Activated T-helper 17 cell treated with anti-CD3 and anti-CD28 coated beads, Interleukin-2, amount 50 U/mL, for 72 hours (primary cell): ENCODE data around the gene TUT4. TPM values are rescaled to one million over a fixed set of nuclear protein-coding genes. Genes with fewer than 3 reads are reported as not detected.
A peak's percentile ranks its signal among the peaks of the same experiment; 100 is the strongest.

Source experiments
- ATAC-seq: fragments of 150-1000 bp; cut with Tn5 transposase; replicated peaks from 2 replicates; pipeline ENCODE4 v1.10.0; 2021; ENCODE audit warnings: mild to moderate bottlenecking, moderate library complexity
- H3K27ac Mint-ChIP-seq: one replicate; pipeline ENCODE4 v1.8.0; 2022; ENCODE audit warnings: mixed read lengths
- H3K27me3 Mint-ChIP-seq: one replicate; pipeline ENCODE4 v1.8.0; 2022; ENCODE audit warnings: mixed read lengths
- H3K36me3 Mint-ChIP-seq: one replicate; pipeline ENCODE4 v1.8.0; 2022; ENCODE audit warnings: low read depth, mild to moderate bottlenecking, mixed read lengths
- H3K4me1 Mint-ChIP-seq: one replicate; pipeline ENCODE4 v1.8.0; 2022; ENCODE audit warnings: mixed read lengths
- H3K4me3 Mint-ChIP-seq: one replicate; pipeline ENCODE4 v1.8.0; 2022; ENCODE audit warnings: mild to moderate bottlenecking, mixed read lengths
- H3K9me3 Mint-ChIP-seq: one replicate; pipeline ENCODE4 v1.8.0; 2022; ENCODE audit warnings: mixed read lengths
- total RNA-seq, 2 donors: library from RNA; stranded (reverse); gene quantifications; one replicate each; pipeline ENCODE4 v1.2.3, GENCODE V29; 2022

Gene TUT4
- total RNA-seq, 2 donors from 2014 or later: 66.6 to 111 TPM

GRCh38 chr1:52532731-52533327 is 20.1 kb downstream of the TUT4 start:
- no peak overlapping the region for H3K27ac Mint-ChIP-seq
- ATAC-seq: no peak
- peaks cover 17% of the 10 kb centered on the region for H3K4me1 Mint-ChIP-seq
- no peaks in the 10 kb centered on the region for H3K27me3 Mint-ChIP-seq
- H3K4me3 Mint-ChIP-seq: no peak overlapping the region
- H3K36me3 Mint-ChIP-seq: peaks cover 18% of the 10 kb centered on the region
- no peaks in the 10 kb centered on the region for H3K9me3 Mint-ChIP-seq

- H3K27ac Mint-ChIP-seq: no peak overlapping the region
- no peaks in the 10 kb centered on the region for H3K27me3 Mint-ChIP-seq
Measured at GRCh38 chr1:52532247-52532646, 20.6 kb downstream of the TUT4 start.

GRCh38 chr1:52531249-52531872 is 21.5 kb downstream of the TUT4 start:
- no peak overlapping the region for H3K4me3 Mint-ChIP-seq
- H3K27me3 Mint-ChIP-seq: no peaks in the 10 kb centered on the region
- H3K9me3 Mint-ChIP-seq: no peaks in the 10 kb centered on the region
- ATAC-seq: no peak
- peaks cover 32% of the 10 kb centered on the region for H3K36me3 Mint-ChIP-seq
- H3K4me1 Mint-ChIP-seq: peaks cover 17% of the 10 kb centered on the region
- H3K27ac Mint-ChIP-seq: no peak overlapping the region

More at GRCh38 chr1:52532247-52532646, 20.6 kb downstream of the TUT4 start:
- Mint-ChIP-seq H3K4me3 (no peak overlapping the region), H3K4me1 (peaks cover 17% of the 10 kb centered on the region), H3K9me3 (no peaks in the 10 kb centered on the region), H3K36me3 (peaks cover 23% of the 10 kb centered on the region)
- ATAC-seq: no peak

- peaks cover 39% of the 10 kb centered on the region for H3K36me3 Mint-ChIP-seq
- H3K4me1 Mint-ChIP-seq: peaks cover 17% of the 10 kb centered on the region
- no peaks in the 10 kb centered on the region for H3K27me3 Mint-ChIP-seq
- no peak overlapping the region for H3K4me3 Mint-ChIP-seq
- H3K9me3 Mint-ChIP-seq: no peaks in the 10 kb centered on the region
- ATAC-seq: no peak
- no peak overlapping the region for H3K27ac Mint-ChIP-seq
Measured at GRCh38 chr1:52530563-52531144, 22.2 kb downstream of the TUT4 start.

- Mint-ChIP-seq H3K27ac (no peak overlapping the region), H3K4me3 (no peak overlapping the region), H3K36me3 (peaks cover 60% of the 10 kb centered on the region), H3K4me1 (peaks cover 20% of the 10 kb centered on the region), H3K27me3 (no peaks in the 10 kb centered on the region), H3K9me3 (no peaks in the 10 kb centered on the region)
- ATAC-seq: peak; percentile 33
Measured at GRCh38 chr1:52523376-52523775, 29.5 kb downstream of the TUT4 start.

- H3K9me3 Mint-ChIP-seq: no peaks in the 10 kb centered on the region
- H3K36me3 Mint-ChIP-seq: peaks cover 46% of the 10 kb centered on the region
- peaks cover 22% of the 10 kb centered on the region for H3K4me1 Mint-ChIP-seq
- ATAC-seq: peak; percentile 99
- no peaks in the 10 kb centered on the region for H3K27me3 Mint-ChIP-seq
- H3K27ac Mint-ChIP-seq: peak overlapping the region; percentile 71
- H3K4me3 Mint-ChIP-seq: peak overlapping the region; percentile 26
Measured at GRCh38 chr1:52520148-52520547, 32.7 kb downstream of the TUT4 start.

GRCh38 chr1:52518962-52519361 is 33.9 kb downstream of the TUT4 start:
- no peak overlapping the region for H3K4me3 Mint-ChIP-seq
- no peak overlapping the region for H3K27ac Mint-ChIP-seq
- H3K4me1 Mint-ChIP-seq: peaks cover 17% of the 10 kb centered on the region
- peaks cover 46% of the 10 kb centered on the region for H3K36me3 Mint-ChIP-seq
- ATAC-seq: no peak
- no peaks in the 10 kb centered on the region for H3K27me3 Mint-ChIP-seq
- no peaks in the 10 kb centered on the region for H3K9me3 Mint-ChIP-seq

- ATAC-seq: peak; percentile 96
- H3K4me3 Mint-ChIP-seq: no peak overlapping the region
- no peak overlapping the region for H3K27ac Mint-ChIP-seq
- H3K36me3 Mint-ChIP-seq: peaks cover 93% of the 10 kb centered on the region
- no peaks in the 10 kb centered on the region for H3K9me3 Mint-ChIP-seq
- peaks cover 9% of the 10 kb centered on the region for H3K4me1 Mint-ChIP-seq
- H3K27me3 Mint-ChIP-seq: no peaks in the 10 kb centered on the region
Measured at GRCh38 chr1:52511851-52512615, 40.9 kb downstream of the TUT4 start.

GRCh38 chr1:52511439-52511838 is 41.5 kb downstream of the TUT4 start:
- Mint-ChIP-seq H3K9me3 (no peaks in the 10 kb centered on the region), H3K27ac (no peak overlapping the region), H3K4me3 (no peak overlapping the region), H3K27me3 (no peaks in the 10 kb centered on the region), H3K36me3 (peaks cover 96% of the 10 kb centered on the region), H3K4me1 (peaks cover 9% of the 10 kb centered on the region)
- ATAC-seq: no peak

GRCh38 chr1:52506920-52507546 is 45.9 kb downstream of the TUT4 start:
- H3K27me3 Mint-ChIP-seq: no peaks in the 10 kb centered on the region
- H3K9me3 Mint-ChIP-seq: no peaks in the 10 kb centered on the region
- peaks cover 20% of the 10 kb centered on the region for H3K4me1 Mint-ChIP-seq
- peaks cover 93% of the 10 kb centered on the region for H3K36me3 Mint-ChIP-seq
- H3K27ac Mint-ChIP-seq: no peak overlapping the region
- ATAC-seq: no peak
- H3K4me3 Mint-ChIP-seq: no peak overlapping the region

- no peaks in the 10 kb centered on the region for H3K9me3 Mint-ChIP-seq
- no peak overlapping the region for H3K4me3 Mint-ChIP-seq
- H3K27me3 Mint-ChIP-seq: no peaks in the 10 kb centered on the region
- H3K4me1 Mint-ChIP-seq: peaks cover 14% of the 10 kb centered on the region
- no peak for ATAC-seq
- no peak overlapping the region for H3K27ac Mint-ChIP-seq
- peaks cover 89% of the 10 kb centered on the region for H3K36me3 Mint-ChIP-seq
Measured at GRCh38 chr1:52506349-52506748, 46.5 kb downstream of the TUT4 start.

- H3K4me1 Mint-ChIP-seq: peaks cover 10% of the 10 kb centered on the region
- no peaks in the 10 kb centered on the region for H3K9me3 Mint-ChIP-seq
- H3K36me3 Mint-ChIP-seq: peaks cover 80% of the 10 kb centered on the region
- no peak overlapping the region for H3K27ac Mint-ChIP-seq
- H3K4me3 Mint-ChIP-seq: no peak overlapping the region
- no peak for ATAC-seq
- no peaks in the 10 kb centered on the region for H3K27me3 Mint-ChIP-seq
Measured at GRCh38 chr1:52504720-52505119, 48.2 kb downstream of the TUT4 start.

GRCh38 chr1:52503706-52504105 is 49.2 kb downstream of the TUT4 start:
- H3K4me3 Mint-ChIP-seq: no peak overlapping the region
- H3K27ac Mint-ChIP-seq: no peak overlapping the region
- ATAC-seq: no peak
- H3K27me3 Mint-ChIP-seq: no peaks in the 10 kb centered on the region
- no peaks in the 10 kb centered on the region for H3K9me3 Mint-ChIP-seq
- H3K4me1 Mint-ChIP-seq: peaks cover 10% of the 10 kb centered on the region
- peaks cover 70% of the 10 kb centered on the region for H3K36me3 Mint-ChIP-seq

- H3K9me3 Mint-ChIP-seq: no peaks in the 10 kb centered on the region
- peaks cover 10% of the 10 kb centered on the region for H3K4me1 Mint-ChIP-seq
- no peak for ATAC-seq
- peaks cover 61% of the 10 kb centered on the region for H3K36me3 Mint-ChIP-seq
- H3K27ac Mint-ChIP-seq: no peak overlapping the region
- no peak overlapping the region for H3K4me3 Mint-ChIP-seq
- H3K27me3 Mint-ChIP-seq: no peaks in the 10 kb centered on the region
Measured at GRCh38 chr1:52502789-52503188, 50.1 kb downstream of the TUT4 start.
